ENCODE results near the gene GEMIN7.

The GEMIN7 gene

GRCh38 chr19:45079063-45079910 lies at the start of gene GEMIN7:
TSS of gene GEMIN7 (plus strand) at chr19:45079260. CDS start at chr19:45090115, 10,855 bp downstream.
- DNase-seq (ENCODE audit: low read depth), result peak; percentile 76

GRCh38 chr19:45030825-45031224 lies 48.2 kb upstream of the GEMIN7 start:
- DNase-seq (ENCODE audit: low read depth), result no peak

GRCh38 chr19:45032421-45032820 lies 46.6 kb upstream of the GEMIN7 start:
- DNase-seq (ENCODE audit: low read depth), result no peak

GRCh38 chr19:45035755-45036154 lies 43.3 kb upstream of the GEMIN7 start:
- no peak for DNase-seq (ENCODE audit: low read depth)

GRCh38 chr19:45037393-45038169 lies 41.5 kb upstream of the GEMIN7 start:
- no peak for DNase-seq (ENCODE audit: low read depth)

GRCh38 chr19:45038931-45039893 lies 39.8 kb upstream of the GEMIN7 start, which contains the start of gene CLASRP:
TSS of gene CLASRP (plus strand) at chr19:45039045. CDS start at chr19:45040213, 1,168 bp downstream.
- peak; percentile 82 for DNase-seq (ENCODE audit: low read depth)

GRCh38 chr19:45040059-45040771 lies 38.8 kb upstream of the GEMIN7 start:
- DNase-seq (ENCODE audit: low read depth), result no peak

GRCh38 chr19:45041125-45041524 lies 37.9 kb upstream of the GEMIN7 start:
- no peak for DNase-seq (ENCODE audit: low read depth)

- DNase-seq (ENCODE audit: low read depth), result no peak
Measured at GRCh38 chr19:45045671-45046353, 33.2 kb upstream of the GEMIN7 start.

GRCh38 chr19:45046355-45046754 lies 32.7 kb upstream of the GEMIN7 start:
- no peak for DNase-seq (ENCODE audit: low read depth)

GRCh38 chr19:45047188-45047797 lies 31.8 kb upstream of the GEMIN7 start:
- no peak for DNase-seq (ENCODE audit: low read depth)

- no peak for DNase-seq (ENCODE audit: low read depth)
Measured at GRCh38 chr19:45049073-45049736, 29.9 kb upstream of the GEMIN7 start.

- no peak for DNase-seq (ENCODE audit: low read depth)
Measured at GRCh38 chr19:45050036-45050435, 29.0 kb upstream of the GEMIN7 start.

GRCh38 chr19:45051929-45052579 lies 27.0 kb upstream of the GEMIN7 start:
- no peak for DNase-seq (ENCODE audit: low read depth)

GRCh38 chr19:45056831-45057230 lies 22.2 kb upstream of the GEMIN7 start:
- DNase-seq (ENCODE audit: low read depth), result no peak

GRCh38 chr19:45057444-45057843 lies 21.6 kb upstream of the GEMIN7 start:
- DNase-seq (ENCODE audit: low read depth), result no peak

- DNase-seq (ENCODE audit: low read depth), result no peak
Measured at GRCh38 chr19:45058622-45059159, 20.4 kb upstream of the GEMIN7 start.

GRCh38 chr19:45059258-45059965 lies 19.6 kb upstream of the GEMIN7 start:
- DNase-seq (ENCODE audit: low read depth), result peak; percentile 70
